ENCODE measurements around the gene FARP2. TPM values are rescaled to one million over a fixed set of nuclear protein-coding genes. Genes with fewer than 3 reads are reported as not detected.

The FARP2 gene
- total and polyA plus RNA-seq, 4 donors = 9.9 to 49.7 (median 27.4) TPM

DNA sequence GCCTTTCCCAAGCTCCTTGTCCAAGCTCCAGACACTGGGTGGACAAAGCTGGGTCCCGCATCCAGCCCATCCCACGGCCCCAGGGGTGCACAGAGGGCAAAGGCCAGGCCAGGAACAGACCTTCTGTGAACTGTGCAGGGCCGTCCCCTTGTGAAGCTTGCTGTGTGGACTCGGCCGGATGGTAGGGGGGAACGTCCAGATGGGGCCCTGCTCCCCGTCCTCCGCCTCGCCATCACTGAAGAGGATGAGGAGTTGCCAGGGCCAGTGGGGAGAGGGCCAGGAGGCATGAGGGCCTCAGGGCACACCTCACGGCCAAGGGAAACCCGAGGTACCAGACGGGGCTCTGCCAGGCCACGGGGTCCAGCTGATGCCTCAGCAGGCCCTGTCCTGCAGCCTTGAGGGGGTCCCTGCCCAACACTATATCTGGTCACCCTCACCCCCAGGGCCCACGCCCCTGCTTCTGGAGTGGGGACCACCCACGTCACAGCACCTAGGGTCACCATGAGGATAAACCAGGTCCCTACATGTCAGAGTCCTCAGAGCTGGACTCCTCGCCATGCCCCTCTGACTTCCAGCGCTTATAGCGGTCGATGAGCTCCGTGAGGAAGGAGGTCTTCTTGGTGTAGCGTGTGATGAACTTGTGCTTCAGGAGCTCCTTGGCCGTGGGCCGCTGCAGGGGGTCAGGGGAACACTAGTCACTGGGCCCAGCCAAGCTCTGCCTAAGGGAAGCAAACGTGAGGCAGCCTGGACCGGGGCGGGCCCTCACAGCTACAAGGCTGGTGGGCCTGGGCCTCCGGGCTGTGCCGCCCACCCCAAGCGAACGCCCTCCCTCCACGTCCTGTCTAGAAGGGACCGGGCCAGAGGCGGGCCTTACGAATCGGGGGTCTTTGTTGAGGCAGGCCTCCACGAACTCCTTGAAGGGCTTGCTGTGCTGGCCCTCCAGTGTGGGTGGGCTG is 142.3 kb downstream of the FARP2 start:
- TF ChIP-seq, protein P1, sequence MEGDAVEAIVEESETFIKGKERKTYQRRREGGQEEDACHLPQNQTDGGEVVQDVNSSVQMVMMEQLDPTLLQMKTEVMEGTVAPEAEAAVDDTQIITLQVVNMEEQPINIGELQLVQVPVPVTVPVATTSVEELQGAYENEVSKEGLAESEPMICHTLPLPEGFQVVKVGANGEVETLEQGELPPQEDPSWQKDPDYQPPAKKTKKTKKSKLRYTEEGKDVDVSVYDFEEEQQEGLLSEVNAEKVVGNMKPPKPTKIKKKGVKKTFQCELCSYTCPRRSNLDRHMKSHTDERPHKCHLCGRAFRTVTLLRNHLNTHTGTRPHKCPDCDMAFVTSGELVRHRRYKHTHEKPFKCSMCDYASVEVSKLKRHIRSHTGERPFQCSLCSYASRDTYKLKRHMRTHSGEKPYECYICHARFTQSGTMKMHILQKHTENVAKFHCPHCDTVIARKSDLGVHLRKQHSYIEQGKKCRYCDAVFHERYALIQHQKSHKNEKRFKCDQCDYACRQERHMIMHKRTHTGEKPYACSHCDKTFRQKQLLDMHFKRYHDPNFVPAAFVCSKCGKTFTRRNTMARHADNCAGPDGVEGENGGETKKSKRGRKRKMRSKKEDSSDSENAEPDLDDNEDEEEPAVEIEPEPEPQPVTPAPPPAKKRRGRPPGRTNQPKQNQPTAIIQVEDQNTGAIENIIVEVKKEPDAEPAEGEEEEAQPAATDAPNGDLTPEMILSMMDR (IDR thresholded peaks at IDR 0.05; ENCODE audit: control extremely low read depth, extremely low read depth) = no peak
- ATAC-seq (ENCODE audit: insufficient read depth, low FRiP score) (no peak), DNase-seq (no peak)
- no peak overlapping the region for H3K4me3 ChIP-seq
- WGBS, 2 donors = 95 to 96% methylated on average over 33 to 36 of the region's 36 CpGs
- no peak overlapping the region for H3K27ac ChIP-seq (ENCODE audit: low read depth in 1 of 2, low read length in 1 of 2)
- H3K9ac ChIP-seq (ENCODE audit: insufficient read depth in 1 of 2, low read length in 2 of 2) = no peak overlapping the region
- H3K4me1 ChIP-seq (ENCODE audit: control insufficient read depth in 5 of 5, insufficient read depth in 5 of 5, low read length in 5 of 5) = no peaks in the 10 kb centered on the region
- peaks cover 5 to 54% (median 36%) of the 10 kb centered on the region in 4 donors for H3K36me3 ChIP-seq (ENCODE audit: control insufficient read depth in 4 of 4, insufficient read depth in 4 of 4, low read length in 4 of 4)
- H3K9me3 ChIP-seq (ENCODE audit: control insufficient read depth in 4 of 4, insufficient read depth in 3 of 4, low read length in 3 of 4) = no peaks in the 10 kb centered on the region
- H3K27me3 ChIP-seq (ENCODE audit: control insufficient read depth in 3 of 3, insufficient read depth in 3 of 3, low read length in 2 of 3) = no peaks in the 10 kb centered on the region

DNA sequence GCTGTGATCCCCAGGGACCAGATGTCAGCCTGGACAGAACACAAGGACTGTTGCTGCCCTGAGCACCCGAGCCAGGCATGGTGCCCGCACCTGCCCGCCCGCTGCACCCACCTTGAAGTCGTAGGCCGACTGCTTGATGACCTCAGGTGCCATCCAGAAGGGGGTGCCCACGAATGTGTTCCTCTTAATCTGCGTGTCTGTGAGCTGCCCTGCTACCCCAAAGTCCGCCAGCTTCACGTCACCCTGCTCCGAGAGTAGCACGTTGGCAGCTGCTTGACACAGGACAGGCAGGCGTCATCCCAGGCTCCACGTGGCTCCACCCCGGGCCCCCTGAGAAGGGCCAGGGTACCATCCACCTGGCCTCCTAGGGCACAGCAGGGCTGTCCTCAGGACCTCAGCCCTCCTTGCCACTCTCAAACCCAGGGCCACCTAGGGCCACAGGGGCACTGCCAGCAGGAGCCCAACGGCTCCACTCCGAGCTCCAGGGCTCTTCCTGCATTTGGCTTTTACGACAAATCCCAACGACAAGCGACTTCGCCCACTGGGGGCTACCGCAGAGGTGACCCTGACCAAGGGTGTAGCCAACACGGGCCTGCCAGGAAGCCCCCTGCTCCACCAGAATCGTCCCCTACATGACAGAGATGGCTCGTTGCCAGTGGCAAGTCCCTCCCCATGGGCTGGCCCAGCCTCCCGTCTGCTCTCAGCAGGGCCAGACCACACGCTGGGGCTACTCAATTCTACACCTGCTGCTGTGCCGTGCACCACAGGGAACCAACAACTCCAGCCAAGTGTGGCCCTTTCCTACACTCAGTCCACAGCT is 143.3 kb downstream of the FARP2 start:
- TF ChIP-seq, protein P1 (IDR thresholded peaks at IDR 0.05; ENCODE audit: control extremely low read depth, extremely low read depth) = no peak
- Histone ChIP-seq H3K9ac (ENCODE audit: insufficient read depth in 1 of 2, low read length in 2 of 2) (no peak overlapping the region), H3K27ac (ENCODE audit: low read depth in 1 of 2, low read length in 1 of 2) (no peak overlapping the region), H3K27me3 (ENCODE audit: control insufficient read depth in 3 of 3, insufficient read depth in 3 of 3, low read length in 2 of 3) (no peaks in the 10 kb centered on the region), H3K36me3 (ENCODE audit: control insufficient read depth in 4 of 4, insufficient read depth in 4 of 4, low read length in 4 of 4) (peaks cover 0 to 52% (median 37%) of the 10 kb centered on the region in 4 donors), H3K4me3 (no peak overlapping the region), H3K9me3 (ENCODE audit: control insufficient read depth in 4 of 4, insufficient read depth in 3 of 4, low read length in 3 of 4) (no peaks in the 10 kb centered on the region), H3K4me1 (ENCODE audit: control insufficient read depth in 5 of 5, insufficient read depth in 5 of 5, low read length in 5 of 5) (no peaks in the 10 kb centered on the region)
- ATAC-seq (ENCODE audit: insufficient read depth, low FRiP score) (no peak), DNase-seq (no peak)
- WGBS, 2 donors = 88 to 90% methylated on average over 28 of the region's 28 CpGs

DNA sequence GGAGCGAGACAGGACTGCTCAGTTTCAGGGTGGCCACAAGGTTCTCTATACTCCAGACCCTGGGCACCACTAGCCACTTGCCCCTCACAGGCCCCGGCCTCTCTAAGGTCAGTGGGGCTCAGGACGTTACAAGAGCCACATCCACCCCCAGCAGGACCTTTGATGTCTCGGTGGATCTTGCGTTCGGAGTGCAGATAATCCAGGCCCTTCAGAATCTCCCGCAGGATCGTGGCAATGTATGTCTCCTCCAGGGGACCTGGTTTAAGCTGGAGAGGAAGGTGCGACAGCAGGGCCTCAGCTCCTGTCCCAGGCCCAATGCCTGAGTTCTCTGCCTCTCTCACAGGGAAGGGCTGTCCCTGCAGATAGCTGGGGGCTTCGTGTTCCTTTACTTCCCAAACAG is 143.9 kb downstream of the FARP2 start:
- TF ChIP-seq, protein P1 (IDR thresholded peaks at IDR 0.05; ENCODE audit: control extremely low read depth, extremely low read depth) = no peak
- 97% methylated on average over 10 of the region's 10 CpGs for WGBS, 2 donors
- Histone ChIP-seq H3K4me3 (no peak overlapping the region), H3K27me3 (ENCODE audit: control insufficient read depth in 3 of 3, insufficient read depth in 3 of 3, low read length in 2 of 3) (no peaks in the 10 kb centered on the region), H3K27ac (ENCODE audit: low read depth in 1 of 2, low read length in 1 of 2) (no peak overlapping the region), H3K9me3 (ENCODE audit: control insufficient read depth in 4 of 4, insufficient read depth in 3 of 4, low read length in 3 of 4) (no peaks in the 10 kb centered on the region), H3K4me1 (ENCODE audit: control insufficient read depth in 5 of 5, insufficient read depth in 5 of 5, low read length in 5 of 5) (no peaks in the 10 kb centered on the region), H3K9ac (ENCODE audit: insufficient read depth in 1 of 2, low read length in 2 of 2) (no peak overlapping the region), H3K36me3 (ENCODE audit: control insufficient read depth in 4 of 4, insufficient read depth in 4 of 4, low read length in 4 of 4) (peaks cover 0 to 50% (median 34%) of the 10 kb centered on the region in 4 donors)
- no peak for DNase-seq
- no peak for ATAC-seq (ENCODE audit: insufficient read depth, low FRiP score)

Measured in lung (tissue), 12 donors.